Nephron progenitor cell (in vitro differentiated cells): ENCODE data around the gene ZNF747.

Experiments used
- DNase-seq: peaks from one replicate; pipeline ENCODE4 v3.0.0; 2021
- H3K27ac Mint-ChIP-seq: 2 replicates; pipeline ENCODE4 v1.8.0; 2021; ENCODE audit warnings: mild to moderate bottlenecking, moderate library complexity, mixed read lengths
- H3K27me3 Mint-ChIP-seq: 2 replicates; pipeline ENCODE4 v1.8.0; 2021; ENCODE audit warnings: mild to moderate bottlenecking, low read depth, mixed read lengths; ENCODE audit not compliant: poor library complexity
- H3K36me3 Mint-ChIP-seq: 2 replicates; pipeline ENCODE4 v1.8.0; 2021; ENCODE audit warnings: low read depth, mixed read lengths
- H3K4me1 Mint-ChIP-seq: 2 replicates; pipeline ENCODE4 v1.8.0; 2021; ENCODE audit warnings: mixed read lengths
- H3K4me3 Mint-ChIP-seq: 2 replicates; pipeline ENCODE4 v1.8.0; 2021; ENCODE audit warnings: mild to moderate bottlenecking, moderate library complexity, mixed read lengths
- H3K9me3 Mint-ChIP-seq: 2 replicates; pipeline ENCODE4 v1.8.0; 2021; ENCODE audit warnings: mild to moderate bottlenecking, moderate library complexity, mixed read lengths
- CTCF ChIP-seq: fragments of 200-600 bp; sonication (generic); IDR thresholded peaks from 2 replicates; pipeline ENCODE4 v1.5.0; 2021; ENCODE audit warnings: antibody characterized with exemption

The ZNF747 gene

GRCh38 chr16:30534368-30535105, at the start of gene ZNF747:
Gene ZNF747 (minus strand): TSS chr16:30534858. CDS start chr16:30534679, 179 bp downstream.
- TF ChIP-seq CTCF = no peak
- peak within 1 kb of the TSS; percentile 52 for H3K27ac Mint-ChIP-seq
- H3K27me3 Mint-ChIP-seq = peaks cover 3% of the 10 kb centered on the region
- peak within 1 kb of the TSS; percentile 92 for H3K4me3 Mint-ChIP-seq
- DNase-seq = peak; percentile 87
- peaks cover 5% of the 10 kb centered on the region for H3K9me3 Mint-ChIP-seq
- peaks cover 40% of the 10 kb centered on the region for H3K36me3 Mint-ChIP-seq
- H3K4me1 Mint-ChIP-seq = peaks cover 43% of the 10 kb centered on the region

DNA sequence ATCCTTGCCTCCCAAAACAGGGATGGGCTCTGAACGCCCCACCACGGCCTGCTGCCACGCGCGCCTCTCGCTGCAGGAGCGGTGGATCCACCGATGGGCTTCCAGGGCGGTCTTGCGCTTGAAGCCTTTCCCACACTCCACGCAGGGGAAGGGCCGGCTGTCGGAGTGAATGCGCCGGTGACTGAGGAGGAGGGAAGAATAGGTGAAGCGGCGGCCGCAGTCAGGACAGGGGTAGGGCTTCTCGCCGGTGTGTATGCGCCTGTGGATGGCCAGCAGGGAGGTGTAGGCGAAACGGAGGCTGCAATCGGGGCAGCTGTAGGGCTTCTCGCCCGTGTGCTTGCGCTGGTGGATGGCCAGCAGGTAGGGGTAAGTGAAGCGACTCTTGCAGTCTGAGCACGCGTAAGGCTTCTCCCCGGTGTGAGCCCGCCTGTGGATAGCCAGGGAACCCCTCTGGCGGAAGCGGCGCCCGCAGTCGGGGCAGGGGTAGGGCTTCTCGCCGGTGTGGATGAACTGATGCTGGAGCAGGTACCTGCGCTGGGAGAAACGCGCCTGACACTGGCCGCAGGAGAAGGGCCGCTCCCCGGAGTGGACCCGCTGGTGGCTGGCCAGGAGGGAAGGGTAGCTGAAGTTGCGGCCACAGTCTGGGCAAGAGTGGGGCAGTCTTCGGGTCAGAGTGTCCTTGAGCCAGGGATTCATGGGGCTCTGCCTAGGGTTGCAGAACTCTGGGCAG, 48.1 kb upstream of the ZNF747 start:
- peaks cover 56% of the 10 kb centered on the region for H3K36me3 Mint-ChIP-seq
- peak overlapping the region; percentile 62 for H3K27ac Mint-ChIP-seq
- peaks cover 3% of the 10 kb centered on the region for H3K27me3 Mint-ChIP-seq
- no peak for DNase-seq
- H3K9me3 Mint-ChIP-seq = peaks cover 4% of the 10 kb centered on the region
- no peak for TF ChIP-seq CTCF
- peaks cover 35% of the 10 kb centered on the region for H3K4me1 Mint-ChIP-seq
- no peak overlapping the region for H3K4me3 Mint-ChIP-seq

GRCh38 chr16:30581457-30581856, 46.8 kb upstream of the ZNF747 start:
- Mint-ChIP-seq H3K27me3 (peaks cover 3% of the 10 kb centered on the region), H3K4me1 (peaks cover 31% of the 10 kb centered on the region), H3K9me3 (peaks cover 4% of the 10 kb centered on the region), H3K4me3 (no peak overlapping the region), H3K27ac (no peak overlapping the region), H3K36me3 (peaks cover 50% of the 10 kb centered on the region)
- DNase-seq = no peak
- TF ChIP-seq CTCF = no peak

DNA sequence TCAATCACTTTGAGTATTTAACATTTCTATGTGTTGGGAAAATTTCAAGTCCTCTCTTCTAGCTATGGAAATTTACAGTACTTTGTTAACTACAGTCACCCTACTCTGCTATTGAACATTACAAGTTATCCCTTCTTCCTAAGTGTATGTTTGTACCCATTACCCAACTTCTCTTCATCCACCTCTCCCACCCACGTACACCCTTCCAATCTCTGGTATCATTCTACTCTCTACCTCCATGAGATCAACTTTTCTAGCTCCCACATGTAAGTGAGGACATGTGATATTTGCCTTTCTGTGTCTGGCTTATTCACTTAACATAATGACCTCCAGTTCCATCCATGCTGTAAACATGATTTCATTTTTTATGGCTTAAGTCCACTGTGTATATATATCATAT, 40.0 kb upstream of the ZNF747 start:
- Mint-ChIP-seq H3K4me1 (peaks cover 23% of the 10 kb centered on the region), H3K27me3 (peaks cover 9% of the 10 kb centered on the region), H3K27ac (peak overlapping the region; percentile 44), H3K9me3 (no peaks in the 10 kb centered on the region), H3K36me3 (peaks cover 20% of the 10 kb centered on the region), H3K4me3 (no peak overlapping the region)
- no peak for TF ChIP-seq CTCF
- DNase-seq = no peak

DNA sequence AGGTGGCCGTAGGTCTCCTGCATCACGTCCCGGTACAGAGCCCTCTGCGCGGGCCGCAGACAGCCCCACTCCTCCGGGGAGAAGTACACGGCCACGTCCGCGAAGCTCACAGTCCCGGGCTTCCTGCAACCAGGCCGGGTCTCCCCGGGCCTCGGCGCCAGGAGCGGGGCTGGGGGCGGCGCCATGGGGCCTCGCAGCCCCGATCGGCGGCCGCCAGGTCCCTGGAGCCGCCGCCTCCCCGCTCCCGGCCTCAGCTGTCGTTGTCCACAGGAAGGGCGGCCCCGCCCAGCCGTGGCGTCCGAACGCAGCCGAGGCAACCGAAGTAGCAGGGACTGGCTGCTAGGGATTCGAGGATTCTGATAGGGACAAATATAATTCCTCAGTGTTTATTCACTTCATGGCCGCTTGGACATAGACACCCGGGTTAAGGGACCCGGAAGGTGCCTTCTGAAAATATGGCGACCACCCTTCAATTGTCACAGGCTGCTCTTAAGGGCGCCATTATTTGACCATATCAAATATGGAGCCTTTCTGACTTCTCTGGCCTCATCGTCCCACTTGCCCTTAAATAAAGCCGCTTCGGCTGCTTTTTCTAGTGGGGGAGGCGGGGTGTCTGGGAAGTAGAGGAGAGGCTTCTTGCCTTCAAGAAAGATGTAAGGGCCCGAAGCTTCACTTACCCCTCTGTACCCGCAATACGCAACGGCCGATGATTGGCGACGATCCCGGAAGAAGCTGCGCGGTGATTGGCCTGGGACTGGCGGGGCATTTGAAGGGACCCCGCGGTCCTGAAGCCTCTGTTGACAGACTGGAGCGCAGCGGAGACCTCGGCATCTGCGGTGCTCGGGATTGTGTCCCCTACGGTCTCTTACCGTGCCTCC, 37.0 kb upstream of the ZNF747 start, which contains the start of gene ZNF688:
ZNF688 (minus strand) TSS at position 270 of the 878 bp plus-strand sequence; CDS start at position 185, 85 bp downstream.
- peaks cover 12% of the 10 kb centered on the region for H3K27me3 Mint-ChIP-seq
- TF ChIP-seq CTCF = no peak
- no peaks in the 10 kb centered on the region for H3K9me3 Mint-ChIP-seq
- peaks cover 23% of the 10 kb centered on the region for H3K4me1 Mint-ChIP-seq
- peak; percentile 84 for DNase-seq
- peaks cover 6% of the 10 kb centered on the region for H3K36me3 Mint-ChIP-seq
- H3K27ac Mint-ChIP-seq = peak within 1 kb of the TSS; percentile 95
- H3K4me3 Mint-ChIP-seq = peak within 1 kb of the TSS; percentile 92
